GM18867 (cell line): ENCODE data around the gene EIF2S2.

ENCODE experiments used
- ATAC-seq: cut with Tn5 transposase; IDR thresholded peaks from one replicate; pipeline ENCODE4 v1.9.1; 2021; ENCODE audit warnings: mild to moderate bottlenecking, moderate library complexity; ENCODE audit not compliant: unreplicated experiment

The EIF2S2 gene

GRCh38 chr20:34122274-34122980 is 10.4 kb upstream of the EIF2S2 start:
- ATAC-seq, result no peak

GRCh38 chr20:34120213-34120612 is 8.2 kb upstream of the EIF2S2 start:
- no peak for ATAC-seq

DNA sequence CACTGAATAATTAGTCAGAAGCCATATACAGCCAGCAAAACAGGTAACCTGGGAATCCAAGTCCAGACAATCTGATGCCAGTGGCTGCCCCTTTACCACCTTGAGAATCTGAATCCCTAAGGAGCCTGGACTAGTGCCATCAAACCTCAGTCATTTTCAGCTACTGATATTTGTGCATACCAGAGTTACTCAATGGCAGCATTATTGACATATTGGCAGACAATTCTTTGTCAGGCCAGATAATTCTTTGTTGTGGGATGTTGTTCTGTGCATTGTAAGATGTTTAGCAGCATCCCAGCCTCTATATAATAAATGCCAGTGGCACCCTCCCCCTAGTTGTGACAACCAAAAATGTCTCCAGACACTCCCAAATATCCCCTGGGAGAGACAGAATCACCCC is 3.2 kb upstream of the EIF2S2 start:
- no peak for ATAC-seq

DNA sequence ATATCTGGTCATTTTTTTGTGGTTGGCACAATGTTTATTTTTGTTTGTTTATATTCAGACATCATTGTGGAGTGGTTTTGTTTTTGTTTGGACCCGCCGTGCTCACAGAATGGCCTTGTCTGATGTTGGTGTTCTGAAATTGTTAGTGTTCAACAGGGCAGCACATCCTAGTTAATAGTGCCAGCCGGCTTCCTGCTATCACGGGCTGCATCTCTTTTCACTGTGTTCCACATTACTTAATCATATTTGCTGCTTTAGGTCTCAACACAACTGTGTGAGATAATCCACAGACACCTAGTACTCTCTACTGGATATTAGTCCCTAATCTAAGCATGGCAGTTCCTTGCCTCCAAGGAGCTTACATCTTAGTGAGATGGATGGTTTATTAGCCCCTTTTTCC is 2.8 kb upstream of the EIF2S2 start:
- no peak for ATAC-seq

DNA sequence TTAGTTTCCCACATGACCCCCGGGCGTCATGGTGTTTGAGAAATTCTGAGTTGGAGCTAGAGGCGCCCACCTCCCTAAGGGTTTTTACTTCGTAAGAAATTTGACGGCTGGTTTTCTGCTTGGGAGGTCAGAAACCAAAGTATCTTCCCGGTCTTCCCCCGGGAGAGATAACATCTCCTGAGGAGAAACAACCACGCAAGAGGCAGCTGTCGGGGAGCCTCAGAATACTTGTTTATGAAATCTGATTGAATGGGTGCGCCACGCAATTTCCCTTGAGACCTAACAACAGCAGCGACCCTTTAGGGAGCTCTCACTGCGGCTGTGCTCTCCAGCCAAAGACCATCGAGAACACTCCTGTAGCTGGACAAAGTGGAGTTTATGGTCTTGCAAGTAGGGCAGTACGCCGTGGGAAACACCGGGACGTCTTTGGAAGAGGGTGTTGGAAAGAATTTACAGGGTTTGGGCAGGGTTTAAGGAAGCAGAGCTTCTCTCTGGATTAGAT is 608 bp upstream of the EIF2S2 start:
- ATAC-seq, result no peak

GRCh38 chr20:34110745-34111641 is 1.1 kb downstream of the EIF2S2 start:
- ATAC-seq, result no peak

GRCh38 chr20:34110025-34110744 is 1.9 kb downstream of the EIF2S2 start:
- ATAC-seq, result no peak

DNA sequence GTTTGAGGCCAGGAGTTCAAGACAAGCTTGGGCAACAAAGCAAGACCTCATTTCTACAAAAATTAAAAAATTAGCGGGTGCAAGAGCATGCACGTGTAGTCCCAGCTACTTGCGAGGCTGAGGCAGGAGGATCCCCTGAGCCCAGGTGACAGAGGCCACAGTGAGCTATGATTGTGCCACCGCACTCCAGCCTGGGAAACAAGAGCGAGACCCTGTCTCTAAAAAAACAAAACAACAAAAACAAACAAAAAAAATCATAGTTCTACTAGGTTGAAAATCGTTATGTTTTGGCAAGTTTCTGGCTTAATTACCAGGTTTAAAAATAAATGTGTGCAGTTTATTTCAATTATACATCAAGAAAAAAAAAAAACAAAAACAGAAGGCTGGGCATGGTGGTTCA is 2.6 kb downstream of the EIF2S2 start:
- no peak for ATAC-seq

DNA sequence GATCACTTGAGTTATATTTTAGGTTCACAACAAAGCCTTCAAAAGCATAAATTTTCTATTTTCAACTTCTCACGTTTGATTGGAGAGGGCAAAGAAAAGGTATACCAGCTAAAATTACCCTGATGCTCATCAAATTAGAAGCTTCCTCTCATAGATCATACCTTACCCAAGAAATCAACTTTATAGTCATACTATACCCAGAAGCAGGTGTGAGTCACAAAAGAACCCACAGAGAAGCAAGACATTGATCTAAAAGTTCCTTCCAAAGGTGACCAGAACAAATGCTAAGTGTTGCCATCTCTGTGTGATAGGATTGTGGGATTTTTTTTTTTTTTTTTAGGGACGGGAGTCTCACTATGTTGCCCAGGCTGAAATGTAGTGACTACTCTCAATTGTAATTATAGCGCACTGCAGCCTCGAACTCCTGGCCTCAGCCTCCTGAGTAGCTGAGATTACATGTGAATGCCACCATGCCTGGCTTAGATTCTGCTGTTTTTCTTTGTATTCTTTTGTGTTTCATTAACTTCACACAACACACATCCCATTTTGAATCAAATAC is 3.3 kb downstream of the EIF2S2 start:
- ATAC-seq, result no peak

DNA sequence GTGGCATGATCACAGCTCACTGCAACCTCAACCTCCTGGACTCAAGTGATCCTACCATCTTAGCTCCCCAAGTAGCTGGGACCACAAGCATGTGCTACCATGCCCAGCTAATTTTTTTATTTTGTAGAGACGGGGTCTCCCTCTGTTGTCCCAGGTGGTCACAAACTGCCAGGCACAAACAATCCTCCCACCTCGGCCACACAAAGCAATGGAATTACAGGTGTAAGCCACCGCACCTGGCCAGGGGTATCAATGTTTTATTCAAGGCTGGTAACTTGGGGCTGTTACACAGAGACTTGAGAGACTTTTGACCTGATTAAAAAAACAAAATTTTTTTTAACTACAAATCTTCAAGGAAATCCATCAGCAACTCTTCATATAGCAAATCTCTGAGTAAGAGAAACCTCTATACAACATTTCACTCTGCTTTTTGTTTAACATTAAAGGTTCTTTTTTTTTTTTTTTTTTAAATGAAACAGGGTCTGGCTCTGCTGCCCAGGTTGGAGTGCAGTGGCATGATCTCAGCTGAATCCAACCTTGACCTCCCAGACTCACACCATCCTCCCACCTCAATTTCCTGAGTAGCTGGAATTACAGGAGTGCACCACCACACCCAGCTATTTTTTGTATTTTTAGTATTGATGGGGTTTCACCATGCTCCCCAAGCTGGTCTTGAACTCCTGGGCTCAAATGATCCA is 5.9 kb downstream of the EIF2S2 start:
- ATAC-seq, result no peak

DNA sequence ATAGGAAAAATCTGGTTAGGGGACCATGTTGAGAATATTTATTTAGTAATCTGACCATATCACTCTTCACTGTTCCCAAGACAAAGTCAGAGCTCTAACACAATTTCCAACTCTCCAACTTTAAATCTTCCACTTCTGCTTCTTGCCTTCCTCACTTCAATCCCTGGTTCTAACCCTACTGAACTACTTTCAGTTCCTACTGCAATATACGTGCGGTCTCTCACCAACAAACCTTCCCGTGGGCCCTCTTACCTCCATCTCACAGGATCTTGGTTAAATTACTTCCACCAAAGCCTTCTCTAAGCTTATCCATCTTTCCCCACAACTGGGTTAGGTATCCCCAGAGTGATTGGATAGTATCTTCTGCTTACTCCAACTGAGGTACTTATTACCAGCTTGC is 8.0 kb downstream of the EIF2S2 start:
- no peak for ATAC-seq

DNA sequence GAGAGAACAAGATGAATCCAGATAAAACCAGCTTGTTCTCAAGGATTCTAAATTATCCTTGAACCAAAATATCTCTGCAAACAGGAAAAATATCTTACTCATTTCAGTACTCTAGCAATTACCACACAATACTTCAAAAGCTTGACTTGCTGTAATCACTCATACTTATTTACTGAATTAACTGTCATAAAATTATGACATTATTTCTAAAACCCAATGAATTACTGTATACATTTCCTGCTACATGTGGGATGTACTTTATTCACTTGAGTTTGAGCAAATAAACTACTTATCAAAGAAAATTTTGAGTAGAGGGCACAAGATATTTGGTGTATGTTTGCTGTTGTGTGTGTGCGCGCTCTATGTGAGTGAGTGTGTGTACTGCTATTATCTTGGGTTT is 9.7 kb downstream of the EIF2S2 start:
- ATAC-seq, result no peak

DNA sequence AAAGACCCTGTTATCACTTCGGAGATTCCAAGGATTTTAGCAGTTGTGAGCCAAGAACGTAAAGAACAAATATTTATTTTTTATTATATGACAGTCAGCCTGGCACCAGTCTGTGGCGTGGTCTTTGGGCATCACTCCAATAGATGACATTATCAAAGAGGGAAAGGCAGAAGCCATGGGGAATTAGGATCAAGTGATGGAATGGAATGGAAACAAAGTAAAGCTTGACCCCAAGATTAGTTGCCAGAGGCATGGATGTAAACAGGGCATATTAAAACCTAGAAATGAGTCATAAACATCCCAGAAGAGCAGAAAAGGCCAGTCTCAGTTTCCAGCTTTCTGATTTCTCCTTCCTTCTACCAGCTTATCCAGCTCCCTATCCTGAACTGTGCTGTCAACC is 11.5 kb downstream of the EIF2S2 start:
- ATAC-seq, result no peak

DNA sequence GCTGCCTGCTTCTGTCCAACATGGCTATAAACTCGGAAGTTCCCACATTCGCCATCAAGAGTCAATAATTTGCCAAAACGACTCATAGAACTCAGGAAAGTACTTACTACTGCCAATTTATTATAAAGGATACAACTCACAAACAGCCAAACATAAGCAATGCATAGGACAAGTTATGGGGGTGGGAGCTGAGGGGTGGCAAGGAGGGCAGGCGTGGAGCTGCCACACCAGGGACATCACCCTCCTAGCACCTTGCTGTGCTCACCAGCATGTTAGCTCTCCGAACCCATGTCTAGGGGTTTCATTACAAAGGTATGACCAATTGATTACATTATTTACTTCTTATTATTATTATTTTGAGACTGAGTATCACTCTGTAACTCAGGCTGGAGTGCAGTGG is 12.4 kb downstream of the EIF2S2 start:
- no peak for ATAC-seq

GRCh38 chr20:34098570-34098969 is 13.5 kb downstream of the EIF2S2 start:
- no peak for ATAC-seq

GRCh38 chr20:34096699-34097444 is 15.2 kb downstream of the EIF2S2 start:
- no peak for ATAC-seq

DNA sequence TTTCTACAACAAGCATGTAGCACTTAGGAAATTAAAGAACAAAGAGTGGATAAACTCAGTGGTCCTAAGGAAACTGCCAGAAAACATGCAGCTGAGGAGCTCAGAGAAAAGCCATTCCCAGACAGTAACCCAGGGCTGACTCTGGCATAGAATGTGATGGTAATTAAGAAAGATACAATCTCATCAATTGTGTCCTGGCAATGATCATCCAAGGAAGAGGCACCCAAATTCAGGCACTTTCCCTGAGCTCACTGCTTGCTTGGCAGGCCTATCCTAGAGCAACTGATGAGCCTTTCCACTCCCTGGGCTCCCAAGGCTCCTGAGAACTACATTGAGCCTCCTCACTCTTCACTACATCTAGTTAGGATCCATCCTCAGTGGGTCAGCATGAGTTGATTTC is 16.2 kb downstream of the EIF2S2 start:
- ATAC-seq, result no peak

DNA sequence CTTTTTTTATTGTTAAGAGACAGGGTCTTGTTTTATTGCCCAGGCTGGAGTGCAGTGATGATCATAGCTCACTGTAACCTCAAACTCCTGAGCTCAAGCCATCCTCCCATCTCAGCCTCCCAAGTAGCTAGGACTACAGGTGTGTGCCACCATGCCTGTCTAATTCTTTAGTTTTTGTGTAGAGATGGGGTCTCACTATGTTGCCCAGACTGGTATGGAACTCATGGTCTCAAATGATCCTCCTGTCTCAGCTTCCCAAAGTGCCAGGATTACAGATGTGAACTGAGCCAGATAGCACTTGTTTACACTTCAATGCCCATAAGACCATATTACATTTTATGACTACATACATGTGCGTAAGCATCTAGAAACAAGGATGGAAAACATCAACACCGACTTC is 18.1 kb downstream of the EIF2S2 start:
- no peak for ATAC-seq

DNA sequence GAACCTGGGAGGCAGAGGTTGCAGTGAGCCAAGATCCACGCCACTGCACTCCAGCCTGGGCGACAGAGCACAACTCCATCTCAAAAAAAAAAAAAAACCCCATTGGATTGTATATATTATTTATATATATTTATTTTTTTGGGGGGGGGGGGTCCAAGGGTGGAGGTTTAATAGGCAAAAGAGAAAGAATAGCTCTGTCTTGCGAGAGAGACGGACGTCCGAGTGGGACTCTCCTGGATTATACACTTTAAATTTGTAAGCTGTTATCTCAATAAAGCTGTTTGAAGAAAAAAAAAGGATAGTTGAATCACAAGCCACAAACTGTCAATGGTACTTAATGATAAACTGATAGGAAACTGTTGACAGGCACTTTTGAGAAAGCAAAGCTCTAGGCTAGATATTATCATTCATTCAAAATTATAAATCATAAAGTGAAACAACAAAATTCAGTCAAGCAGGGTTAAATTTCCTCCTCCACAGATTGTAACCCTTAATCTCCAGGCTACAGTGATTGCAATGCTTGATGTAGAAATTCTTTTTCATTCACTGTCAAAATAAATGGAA is 20.3 kb downstream of the EIF2S2 start:
- no peak for ATAC-seq

DNA sequence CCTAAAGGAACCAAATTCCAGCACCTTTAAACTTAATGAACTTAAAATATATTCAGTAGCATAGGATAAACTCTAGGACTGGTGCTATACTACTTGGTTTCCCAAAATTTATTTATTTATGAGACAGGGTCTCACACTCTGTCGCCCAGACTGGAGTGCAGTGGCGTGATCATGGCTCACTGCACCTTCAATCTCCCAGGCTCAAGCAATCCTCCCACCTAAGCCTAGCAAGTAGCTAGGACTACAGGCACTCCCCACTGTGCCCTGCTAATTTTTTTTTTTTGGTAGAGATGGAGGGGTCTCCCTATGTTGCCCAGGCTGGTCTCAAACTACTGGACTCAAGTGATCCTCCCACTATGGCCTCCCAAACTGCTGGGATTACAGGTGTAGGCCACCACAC is 21.4 kb downstream of the EIF2S2 start:
- no peak for ATAC-seq
